ENCODE results near the gene RAPGEF2. TPM values are rescaled to one million over a fixed set of nuclear protein-coding genes. Genes with fewer than 3 reads are reported as not detected.

RAPGEF2 gene
- total and polyA plus RNA-seq, 2 of the 8 experiments (the other 6 are each of a cell fraction or from before 2014, with no cell fraction given), result 24.4 to 48.6 TPM

DNA sequence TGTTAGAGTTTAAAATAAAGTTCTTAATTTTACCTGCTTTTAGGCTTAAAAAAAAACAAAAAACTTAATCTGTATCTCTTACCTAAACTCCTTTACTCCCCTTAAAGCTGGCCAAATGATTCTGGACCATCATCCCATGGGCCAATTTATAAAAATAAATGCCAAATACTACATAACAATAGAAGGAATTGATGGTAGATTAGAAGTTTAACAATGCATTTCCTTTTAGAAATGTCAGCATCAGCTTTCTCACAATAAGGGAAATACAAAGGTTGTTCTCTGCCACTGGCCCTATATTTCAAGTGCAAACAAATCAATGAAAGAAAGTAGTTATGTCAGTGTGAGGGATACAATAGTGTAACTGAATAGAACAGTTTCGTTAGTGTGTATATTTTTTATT, 5.7 kb upstream of the RAPGEF2 start:
- H3K4ac ChIP-seq (replicated peaks; ENCODE audit: insufficient read length, low read depth, low read length), result no peak overlapping the region
- H4K20me1 ChIP-seq (replicated peaks in 1 of 2; ENCODE audit: control insufficient read depth in 1 of 2, insufficient read depth in 2 of 2, low read length in 2 of 2), result no peaks in the 10 kb centered on the region
- peaks cover 2 to 6% (median 3%) of the 10 kb centered on the region in 4 experiments; a peak in 4 of 7 replicates for H3K4me1 ChIP-seq (replicated peaks in 1 of 4; ENCODE audit: control insufficient read depth in 3 of 4, insufficient read depth in 4 of 4, low read length in 3 of 4)
- no peak overlapping the region for H2AK5ac ChIP-seq (ENCODE audit: low read depth, low read length)
- H4K5ac ChIP-seq (ENCODE audit: insufficient read length, low read depth, low read length), result no peak overlapping the region
- no peak overlapping the region for H2BK15ac ChIP-seq (ENCODE audit: low read length)
- no peak overlapping the region for H2BK20ac ChIP-seq (ENCODE audit: low read length)
- H3K36me3 ChIP-seq (ENCODE audit: control insufficient read depth in 2 of 4, insufficient read depth in 4 of 4, low read length in 3 of 4), result no peaks in the 10 kb centered on the region
- 69% methylated on average over 1 of the region's 1 CpG; no CpG with 5 or more reads in 1 of the 2 experiments for WGBS, 2 experiments (ENCODE audit: extremely low coverage in 1 of 2, insufficient coverage in 1 of 2, insufficient read length in 1 of 2, insufficient replicate concordance in 2 of 2, low coverage in 1 of 2, low lambda C conversion rate in 2 of 2, missing lambda C conversion rate in 1 of 2)
- H3K56ac ChIP-seq (replicated peaks; ENCODE audit: insufficient read length, low read depth, low read length), result no peak overlapping the region
- peaks cover 2% of the 10 kb centered on the region; the same call in 1 of the 2 replicates for H3K23me2 ChIP-seq (ENCODE audit: low read depth, low read length)
- H2AFZ ChIP-seq (ENCODE audit: low read length), result no peak overlapping the region
- no peak overlapping the region for H3K4me3 ChIP-seq (ENCODE audit: extremely low read depth in 1 of 4, insufficient read depth in 2 of 4, low read depth in 3 of 4, low read length in 4 of 4)
- no peaks in the 10 kb centered on the region for H3K9me3 ChIP-seq (ENCODE audit: insufficient read depth in 2 of 2, low read depth in 1 of 2, low read length in 1 of 2)
- no peak overlapping the region for H3K27ac ChIP-seq (ENCODE audit: low read depth, low read length)
- no peak overlapping the region for H4K8ac ChIP-seq (ENCODE audit: extremely low read depth, insufficient read depth, low read length)
- H3K4me2 ChIP-seq (ENCODE audit: insufficient read depth in 1 of 2, low read depth in 2 of 2, low read length in 2 of 2), result no peak overlapping the region
- H3K23ac ChIP-seq (ENCODE audit: insufficient read length), result no peak overlapping the region
- H3K79me2 ChIP-seq (ENCODE audit: control insufficient read depth in 1 of 2, insufficient read depth in 2 of 2, low read length in 2 of 2), result no peaks in the 10 kb centered on the region
- POLR2A ChIA-PET (ENCODE audit: partially characterized antibody), result no interaction called here
- no peak overlapping the region for H2BK120ac ChIP-seq (replicated peaks; ENCODE audit: low read depth, low read length)
- DNase-seq (ENCODE audit: low read depth in 1 of 2, low spot score in 2 of 2) (no peak), FAIRE-seq (no peak)
- 0 out of 7 replicates have a peak, but pooled peaks cover 0 to 9% (median 0%) of the 10 kb centered on the region in 4 experiments for H3K27me3 ChIP-seq (replicated peaks in 1 of 4; ENCODE audit: control insufficient read depth in 3 of 4, extremely low read depth in 1 of 4, insufficient read depth in 3 of 4, low read length in 3 of 4)
- no peak overlapping the region for H2BK12ac ChIP-seq (ENCODE audit: low read depth, low read length)
- CTCF ChIA-PET (ENCODE audit: partially characterized antibody), result interaction anchor here (1.7 to 2.4 kb wide), 2 partner anchors 95 to 241 kb away, joined by 5 to 6 read pairs; no protein-coding TSS in a partner anchor
- H4K91ac ChIP-seq (replicated peaks; ENCODE audit: insufficient read length, low read length), result no peak overlapping the region
- no peaks in the 10 kb centered on the region for H3K79me1 ChIP-seq (ENCODE audit: low read depth, low read length)
- no peak overlapping the region for H3K14ac ChIP-seq (ENCODE audit: insufficient read length)
- H3K9ac ChIP-seq (replicated peaks in 1 of 4; ENCODE audit: extremely low read depth in 1 of 4, low read depth in 3 of 4, low read length in 3 of 4), result no peak overlapping the region
- H2BK5ac ChIP-seq (ENCODE audit: low read depth, low read length), result no peak overlapping the region
- H3K18ac ChIP-seq (ENCODE audit: extremely low read depth, low read length), result no peak overlapping the region
- TF ChIP-seq YY1 (IDR thresholded peaks at IDR 0.05; ENCODE audit: low read depth, low read length) (no peak), TBP (IDR thresholded peaks at IDR 0.05; ENCODE audit: low read depth, low read length) (no peak), SIX5 (IDR thresholded peaks at IDR 0.05; ENCODE audit: low read depth, low read length) (no peak), JUND (IDR thresholded peaks at IDR 0.05; ENCODE audit: low read length) (no peak), TAF1 (IDR thresholded peaks at IDR 0.05; ENCODE audit: low read depth, low read length) (no peak), ATF2 (IDR thresholded peaks at IDR 0.05; ENCODE audit: low read length) (no peak), EZH2 (IDR thresholded peaks at IDR 0.05; ENCODE audit: low read depth, low read length, severe bottlenecking) (no peak), TCF12 (IDR thresholded peaks at IDR 0.05; ENCODE audit: low read depth, low read length) (no peak), E2F6 (IDR thresholded peaks at IDR 0.05) (no peak), BCL11A (IDR thresholded peaks at IDR 0.05; ENCODE audit: low read depth in 2 of 2, low read length in 2 of 2) (no peak), RBBP5 (IDR thresholded peaks at IDR 0.05; ENCODE audit: borderline replicate concordance, low read depth, low read length) (no peak), JUN (IDR thresholded peaks at IDR 0.05; ENCODE audit: low read depth, low read length) (no peak), KDM5A (IDR thresholded peaks at IDR 0.05; ENCODE audit: low read length) (no peak)

All from H1 (cell line).